Measurements from ENCODE around the gene VEGFD. TPM values are rescaled to one million over a fixed set of nuclear protein-coding genes. Genes with fewer than 3 reads are reported as not detected.

Gene VEGFD
- polyA plus RNA-seq, 3 donors = not detected

DNA sequence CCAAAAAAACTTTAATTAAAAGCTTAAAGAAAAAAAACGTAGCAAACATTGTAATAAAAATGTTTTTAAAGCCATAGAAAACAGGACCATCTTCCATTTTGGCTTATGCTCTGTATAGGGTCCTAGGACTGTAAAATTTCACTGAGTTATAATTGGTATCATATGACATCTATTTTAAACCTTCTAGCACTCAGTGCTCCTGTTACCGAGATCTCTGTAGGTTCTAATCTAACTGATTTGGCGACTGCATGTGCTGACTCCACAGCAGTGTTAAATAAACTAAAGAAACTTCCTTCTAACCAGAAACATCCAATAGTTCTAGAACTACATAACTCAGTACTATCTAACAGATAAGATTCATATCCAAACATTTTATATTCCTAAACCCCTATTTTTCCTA lies 68.7 kb downstream of the VEGFD start, which contains the start of gene ASB11:
ASB11 (minus strand) TSS at position 132 of the 400 bp plus-strand sequence; CDS start at position 97, 35 bp downstream.
- Mint-ChIP-seq H3K4me1 (no peaks in the 10 kb centered on the region), H3K27me3 (ENCODE audit: low read depth in 3 of 3) (peaks cover 0 to 19% (median 3%) of the 10 kb centered on the region in 3 donors), H3K36me3 (peaks cover 12% of the 10 kb centered on the region in 2 donors), H3K9me3 (no peaks in the 10 kb centered on the region), H3K27ac (no peak within 1 kb of the TSS), H3K4me3 (no peak within 1 kb of the TSS)
- Histone ChIP-seq H3K27me3 (ENCODE audit: control insufficient read depth in 2 of 2, insufficient read depth in 2 of 2, low read length in 2 of 2) (peaks cover 0 to 4% of the 10 kb centered on the region in 2 donors), H3K79me2 (ENCODE audit: insufficient read depth, low read length) (no peaks in the 10 kb centered on the region), H2AFZ (ENCODE audit: insufficient read depth, low read depth, low read length, poor library complexity, severe bottlenecking) (no peak within 1 kb of the TSS), H3K9me3 (replicated peaks in 1 of 2; ENCODE audit: control insufficient read depth in 1 of 2, insufficient read depth in 1 of 2, low read length in 2 of 2) (no peaks in the 10 kb centered on the region), H3K9ac (ENCODE audit: insufficient read depth, low read length, poor library complexity, severe bottlenecking) (no peak within 1 kb of the TSS), H3K4me1 (ENCODE audit: control insufficient read depth in 1 of 2, insufficient read depth in 2 of 2, low read length in 2 of 2) (no peaks in the 10 kb centered on the region), H3K4me2 (replicated peaks; ENCODE audit: extremely low read depth, low read length, poor library complexity, severe bottlenecking) (no peak within 1 kb of the TSS), H3K27ac (ENCODE audit: low read depth in 1 of 2, low read length in 2 of 2) (no peak within 1 kb of the TSS), H3K36me3 (replicated peaks in 1 of 2; ENCODE audit: control insufficient read depth in 1 of 2, insufficient read depth in 2 of 2, low read length in 2 of 2) (peaks cover 0 to 6% of the 10 kb centered on the region in 2 donors), H3K4me3 (replicated peaks in 1 of 3; ENCODE audit: low read depth in 2 of 3, low read length in 3 of 3) (no peak within 1 kb of the TSS), H4K20me1 (ENCODE audit: insufficient read depth, low read length) (no peaks in the 10 kb centered on the region)
- no peak for DNase-seq
- intact Hi-C loops (cut with micrococcal nuclease) = no loop called here
- TF ChIP-seq CTCF (IDR thresholded peaks at IDR 0.05) = no peak
- whole genome bisulfite sequencing (ENCODE audit: insufficient coverage) = 100% methylated on average over 1 of the region's 3 CpGs

DNA sequence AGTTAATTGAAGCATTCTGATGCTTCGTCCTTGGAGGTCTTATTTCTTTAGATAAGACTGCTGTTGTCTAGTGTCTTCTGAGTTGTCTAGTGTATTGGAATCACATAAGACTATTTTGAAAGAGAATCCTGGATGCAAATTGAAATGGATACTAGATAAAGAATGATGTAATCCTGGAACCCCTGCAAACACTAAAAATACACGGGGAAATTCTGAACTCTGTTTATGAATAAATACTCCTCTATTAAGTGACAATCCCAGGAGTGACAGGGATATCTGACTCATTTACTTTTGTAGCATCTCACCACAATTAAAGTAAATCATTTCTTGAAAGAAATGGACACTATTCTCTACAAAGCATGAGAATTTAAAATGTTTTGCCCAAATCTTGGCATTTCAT lies 69.7 kb downstream of the VEGFD start:
- peaks cover 7 to 8% of the 10 kb centered on the region in 2 donors for H3K36me3 Mint-ChIP-seq
- peaks cover 0 to 19% (median 3%) of the 10 kb centered on the region in 3 donors for H3K27me3 Mint-ChIP-seq (ENCODE audit: low read depth in 3 of 3)
- H3K9me3 Mint-ChIP-seq = no peaks in the 10 kb centered on the region

More for the DNA sequence above, 69.7 kb downstream of the VEGFD start:
- TF ChIP-seq CTCF (IDR thresholded peaks at IDR 0.05) = no peak
- H3K27ac ChIP-seq (ENCODE audit: low read depth in 1 of 2, low read length in 2 of 2) = no peak overlapping the region
- no peak overlapping the region for H2AFZ ChIP-seq (ENCODE audit: insufficient read depth, low read depth, low read length, poor library complexity, severe bottlenecking)
- Mint-ChIP-seq H3K27ac (no peak overlapping the region), H3K4me1 (no peaks in the 10 kb centered on the region), H3K4me3 (no peak overlapping the region)
- no peak overlapping the region for H3K4me2 ChIP-seq (replicated peaks; ENCODE audit: extremely low read depth, low read length, poor library complexity, severe bottlenecking)
- H3K4me1 ChIP-seq (ENCODE audit: control insufficient read depth in 1 of 2, insufficient read depth in 2 of 2, low read length in 2 of 2) = no peaks in the 10 kb centered on the region
- H3K9ac ChIP-seq (ENCODE audit: insufficient read depth, low read length, poor library complexity, severe bottlenecking) = no peak overlapping the region
- H3K4me3 ChIP-seq (replicated peaks in 1 of 3; ENCODE audit: low read depth in 2 of 3, low read length in 3 of 3) = no peak overlapping the region
- H3K36me3 ChIP-seq (replicated peaks in 1 of 2; ENCODE audit: control insufficient read depth in 1 of 2, insufficient read depth in 2 of 2, low read length in 2 of 2) = no peaks in the 10 kb centered on the region
- no CpG with 5 or more reads among the region's 2 CpGs for WGBS (ENCODE audit: insufficient coverage)
- peaks cover 0 to 4% of the 10 kb centered on the region in 2 donors for H3K27me3 ChIP-seq (ENCODE audit: control insufficient read depth in 2 of 2, insufficient read depth in 2 of 2, low read length in 2 of 2)
- intact Hi-C loops (cut with micrococcal nuclease) = no loop called here
- no peaks in the 10 kb centered on the region for H3K9me3 ChIP-seq (replicated peaks in 1 of 2; ENCODE audit: control insufficient read depth in 1 of 2, insufficient read depth in 1 of 2, low read length in 2 of 2)
- no peaks in the 10 kb centered on the region for H3K79me2 ChIP-seq (ENCODE audit: insufficient read depth, low read length)
- no peaks in the 10 kb centered on the region for H4K20me1 ChIP-seq (ENCODE audit: insufficient read depth, low read length)
- DNase-seq = no peak
